GM18498 (cell line): ENCODE measurements around the gene FBXO48.
"Not testable (repeated sequence)": the region's sequence is repeated elsewhere in the genome, so short reads cannot be mapped to it uniquely, and the experiment has no call there.

Source experiments
- ATAC-seq: cut with Tn5 transposase; IDR thresholded peaks from one replicate; pipeline ENCODE4 v1.9.1; 2021; ENCODE audit warnings: mild to moderate bottlenecking, moderate library complexity; ENCODE audit not compliant: unreplicated experiment

FBXO48 gene

DNA sequence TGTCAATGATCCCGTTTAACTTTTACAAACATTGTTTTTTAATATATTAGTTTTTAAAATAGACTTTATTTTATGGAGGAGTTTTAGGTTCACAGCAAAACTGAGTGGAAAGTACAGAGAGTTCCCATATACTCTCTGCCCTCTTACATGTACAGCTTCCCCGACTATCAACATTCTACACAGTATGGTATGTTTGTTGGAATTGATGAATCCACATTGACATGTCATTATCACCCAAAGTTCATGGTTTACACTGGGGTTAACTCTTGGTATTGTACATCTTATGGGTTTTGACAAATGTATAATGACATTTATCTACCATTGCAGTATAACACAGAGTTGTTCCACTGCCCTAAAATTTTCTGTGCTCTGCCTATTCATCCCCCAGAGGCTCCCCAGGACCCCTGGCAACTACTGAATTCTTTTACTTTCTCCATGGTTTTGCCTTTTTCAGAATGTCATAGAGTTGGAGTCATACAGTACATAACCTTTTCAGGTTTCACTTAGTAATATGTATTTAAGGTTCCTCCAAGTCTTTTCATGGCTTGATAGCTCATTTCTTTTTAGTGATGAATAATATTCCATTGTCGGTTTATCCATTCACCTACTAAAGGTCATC, 5.8 kb upstream of the FBXO48 start:
- no peak for ATAC-seq

DNA sequence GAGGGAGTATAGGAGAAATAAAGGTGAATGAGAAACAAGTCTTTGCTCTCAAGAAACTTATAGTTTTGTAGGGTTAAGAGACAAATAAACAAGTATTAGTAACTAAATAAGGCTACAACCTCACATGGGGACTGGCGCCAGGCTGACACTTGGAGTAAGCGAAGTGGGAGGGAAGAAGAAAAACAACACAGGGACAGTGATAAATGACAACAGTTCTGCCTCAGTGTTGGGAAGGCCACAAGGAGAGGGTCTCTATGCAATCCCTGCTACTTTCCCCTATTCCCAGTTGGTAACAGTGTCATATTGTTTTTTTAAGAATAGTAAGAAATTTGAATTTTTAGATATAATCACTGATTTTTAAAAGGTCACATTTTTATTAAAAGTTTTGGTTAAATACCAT, 4.3 kb upstream of the FBXO48 start:
- ATAC-seq: no peak

DNA sequence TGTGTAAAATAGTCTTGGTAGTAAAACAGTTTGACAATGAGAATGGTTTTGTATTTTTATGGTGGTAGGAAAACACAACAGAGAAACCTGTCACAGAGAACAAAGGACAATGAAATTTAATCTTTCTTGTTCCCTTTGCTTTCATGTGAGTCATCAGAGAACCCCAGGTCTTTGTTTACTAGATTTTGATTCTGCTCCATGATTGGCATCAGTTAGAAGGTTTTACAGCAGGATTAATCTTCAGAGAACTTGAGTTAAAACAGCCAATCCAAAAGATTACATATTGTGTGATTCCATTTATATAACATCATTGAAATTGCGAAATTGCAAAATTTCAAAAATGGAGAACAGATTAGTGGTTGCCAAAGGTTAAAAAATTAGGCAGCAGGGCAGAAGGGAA, 2.8 kb upstream of the FBXO48 start:
- no peak for ATAC-seq

DNA sequence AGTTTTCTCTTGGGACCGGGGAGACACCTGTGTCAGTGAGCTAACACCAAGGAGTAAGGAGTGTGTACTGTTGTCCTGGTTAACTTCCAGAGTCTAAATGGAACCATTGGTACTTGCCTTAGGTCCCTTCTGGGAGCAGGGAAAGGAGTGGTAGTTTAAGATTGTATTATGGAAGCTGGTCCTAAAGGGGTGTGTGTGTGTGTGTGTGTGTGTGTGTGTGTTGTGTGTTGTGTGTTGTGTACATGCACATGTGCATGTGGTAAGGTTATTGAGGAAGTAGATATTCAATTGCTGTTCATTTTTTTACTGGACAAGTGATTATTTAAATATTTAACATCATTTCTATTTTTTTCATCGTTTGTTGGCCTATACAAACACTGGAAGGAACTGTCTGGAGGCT, 1.7 kb upstream of the FBXO48 start:
- no peak for ATAC-seq

DNA sequence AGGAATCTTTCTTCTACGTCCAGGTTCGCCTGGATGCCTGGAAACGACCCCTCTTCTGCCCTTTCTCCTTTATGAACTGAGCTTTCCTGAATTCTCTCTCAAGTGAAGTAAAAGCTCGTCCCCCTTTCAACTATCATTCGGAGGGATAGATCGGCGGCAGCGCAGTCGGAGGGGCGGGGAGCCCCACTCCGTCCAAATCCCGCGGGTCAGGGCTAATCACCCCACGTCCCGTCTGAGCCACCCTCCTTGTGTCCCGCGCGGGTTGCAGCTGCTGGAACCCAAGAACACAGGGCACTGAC, 367 bp downstream of the FBXO48 start:
- ATAC-seq: peak; percentile 41

DNA sequence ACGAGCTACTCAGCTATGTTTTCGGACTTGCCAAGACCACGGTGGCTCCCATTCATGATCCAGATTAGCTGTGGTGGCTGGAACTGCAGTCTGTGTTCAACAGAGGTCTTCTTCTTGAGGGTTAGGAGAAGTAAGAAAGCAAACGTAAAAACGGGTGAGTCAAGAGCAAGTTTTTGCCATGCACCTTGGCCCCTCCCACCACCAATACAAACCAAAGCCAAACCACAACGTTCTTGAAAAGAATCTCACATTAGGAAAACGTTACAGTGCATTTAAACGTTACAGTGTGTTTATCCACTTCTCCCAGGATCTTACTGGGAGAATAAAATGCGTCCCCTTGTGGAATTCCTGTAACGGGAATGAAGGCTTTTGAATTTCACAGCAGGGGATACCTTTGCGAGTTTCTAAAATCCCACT, 725 bp downstream of the FBXO48 start:
- ATAC-seq: no peak

DNA sequence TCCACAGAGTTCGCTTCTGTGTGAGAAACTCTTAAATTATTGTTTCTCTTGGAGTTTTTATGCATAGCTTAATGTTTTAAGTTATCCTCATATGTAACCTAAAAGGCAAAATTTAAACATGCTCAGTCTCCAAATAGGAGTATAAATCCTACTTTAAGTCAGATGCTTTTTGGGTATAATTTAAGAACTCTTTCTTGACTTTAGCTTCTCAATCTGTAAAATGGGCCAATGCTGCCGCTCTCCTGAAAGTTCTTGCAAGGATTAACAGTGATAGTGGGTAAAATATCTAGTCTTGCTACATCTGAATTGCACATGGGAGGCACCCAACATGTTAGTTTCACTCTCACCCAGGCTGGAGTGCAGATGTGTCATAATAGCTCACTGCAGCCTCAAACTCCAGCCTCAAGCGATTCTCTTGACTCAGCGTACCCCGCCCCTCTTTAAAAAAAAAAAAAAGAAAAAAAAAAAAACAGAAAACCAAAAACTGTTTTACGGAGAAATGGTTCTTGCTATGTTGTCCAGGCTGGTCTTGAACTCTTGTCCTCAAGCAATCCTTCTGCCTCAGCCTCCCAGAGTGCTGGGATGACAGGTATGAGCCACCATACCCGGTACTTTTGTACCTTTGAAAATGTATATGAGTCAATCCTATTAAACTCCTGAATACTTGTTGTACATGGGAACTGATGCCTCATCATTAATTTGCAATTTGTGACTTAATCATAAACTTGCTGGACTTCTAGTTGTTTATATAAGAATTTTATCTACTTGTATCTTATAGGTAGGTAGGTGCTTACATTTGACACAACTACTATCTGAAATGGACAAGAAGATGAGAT, 1.8 kb downstream of the FBXO48 start:
- ATAC-seq: no peak

DNA sequence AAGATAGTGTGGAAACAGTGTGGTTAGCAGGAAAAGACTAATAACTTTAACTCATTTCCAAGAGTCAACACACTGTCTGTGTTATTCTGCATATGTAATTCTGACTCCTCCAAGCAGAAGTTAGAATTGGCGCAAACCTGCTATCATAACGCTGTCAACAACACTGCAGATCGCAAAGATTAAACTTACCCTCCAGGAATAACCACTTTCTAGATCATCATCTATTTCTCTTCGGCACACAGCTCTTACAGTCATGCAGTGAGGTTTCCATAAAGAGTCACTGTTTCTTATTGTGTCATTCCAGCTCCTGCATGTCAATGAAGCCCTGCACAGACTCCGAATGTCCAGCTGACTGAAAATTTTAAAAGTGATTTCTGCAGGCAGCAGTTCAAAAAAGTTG, 2.4 kb downstream of the FBXO48 start:
- no peak for ATAC-seq

DNA sequence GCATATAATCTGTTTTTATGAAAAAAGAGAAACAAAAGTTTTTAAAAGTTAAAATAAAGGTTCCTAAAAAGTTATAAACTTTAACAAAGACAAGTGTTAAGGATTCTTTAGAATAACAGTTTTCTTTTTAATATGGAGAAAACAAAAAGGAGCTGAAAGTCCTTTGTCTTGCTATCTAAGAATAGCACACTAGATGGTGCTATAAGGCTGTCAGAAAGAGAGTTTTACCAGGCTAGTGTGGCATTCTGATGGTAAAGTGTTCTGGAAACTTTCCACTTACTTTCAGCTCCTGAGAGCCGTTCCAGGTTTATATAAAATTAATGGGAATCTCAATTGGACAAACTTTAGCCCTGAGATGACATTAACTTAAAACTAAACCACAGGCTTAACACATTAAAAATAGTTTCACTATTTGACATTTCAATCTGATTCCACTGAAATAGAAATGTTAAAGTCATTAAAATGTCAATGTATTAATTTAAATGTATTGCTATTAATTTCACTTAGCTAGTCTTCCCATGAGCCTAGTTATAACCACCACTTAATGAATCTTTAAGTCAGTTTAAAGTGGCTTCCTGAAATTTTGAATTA, 3.7 kb downstream of the FBXO48 start:
- no peak for ATAC-seq

DNA sequence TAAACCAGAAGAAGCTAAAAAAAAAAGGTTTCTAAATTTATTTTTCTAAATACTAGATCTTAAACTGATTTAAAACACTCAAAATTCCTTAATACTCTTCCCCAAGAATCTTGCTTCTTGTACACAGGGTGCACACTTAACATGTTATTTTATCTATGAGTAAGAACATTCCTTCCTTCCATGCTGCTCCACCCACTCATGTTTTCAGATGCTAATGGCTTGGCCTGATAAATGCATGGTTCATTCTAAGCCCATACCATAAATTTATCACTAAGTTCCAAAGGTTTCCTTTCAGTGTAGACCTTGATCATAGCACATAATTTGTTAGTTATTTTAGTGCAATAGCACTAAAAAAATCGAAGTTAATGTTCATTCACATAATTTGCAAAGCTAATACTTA, 8.1 kb downstream of the FBXO48 start:
- no peak for ATAC-seq

DNA sequence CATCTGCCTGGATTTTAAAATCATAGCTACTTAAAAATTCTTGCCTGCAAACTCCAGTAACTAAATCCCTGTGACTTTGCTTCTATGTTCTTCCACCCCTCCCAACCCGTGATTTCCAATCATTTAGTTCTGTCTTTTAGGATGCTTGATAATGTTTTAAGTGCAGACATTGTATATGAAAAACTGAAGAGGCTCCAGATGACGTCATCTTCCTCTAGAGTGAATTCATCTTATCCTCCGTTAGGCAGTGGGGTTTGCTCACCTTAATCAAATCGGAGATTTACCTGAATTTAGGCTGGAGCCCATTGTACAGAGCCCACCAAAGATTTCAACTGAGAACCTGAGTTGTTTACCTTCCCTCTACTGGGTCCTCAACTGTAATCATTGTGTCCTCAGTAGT, 10.9 kb downstream of the FBXO48 start:
- no peak for ATAC-seq

DNA sequence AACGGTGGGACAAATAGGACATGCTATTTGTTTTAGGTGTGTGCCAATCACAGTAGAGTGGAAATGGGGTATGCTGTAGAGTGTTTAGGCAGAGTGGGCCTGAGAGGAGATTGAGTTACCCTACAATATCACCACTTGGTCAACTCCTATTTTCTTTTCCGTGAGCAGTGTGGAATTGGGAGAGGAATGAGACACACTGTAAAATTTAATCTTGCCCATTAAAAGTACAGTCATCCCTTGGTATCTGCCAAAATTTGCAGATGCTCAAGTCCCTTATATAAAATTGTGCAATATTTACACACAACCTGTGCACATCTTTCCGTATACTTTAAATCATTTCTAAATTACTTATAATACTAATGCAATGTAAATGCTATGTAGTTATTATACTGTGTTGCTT, 12.4 kb downstream of the FBXO48 start:
- no peak for ATAC-seq

DNA sequence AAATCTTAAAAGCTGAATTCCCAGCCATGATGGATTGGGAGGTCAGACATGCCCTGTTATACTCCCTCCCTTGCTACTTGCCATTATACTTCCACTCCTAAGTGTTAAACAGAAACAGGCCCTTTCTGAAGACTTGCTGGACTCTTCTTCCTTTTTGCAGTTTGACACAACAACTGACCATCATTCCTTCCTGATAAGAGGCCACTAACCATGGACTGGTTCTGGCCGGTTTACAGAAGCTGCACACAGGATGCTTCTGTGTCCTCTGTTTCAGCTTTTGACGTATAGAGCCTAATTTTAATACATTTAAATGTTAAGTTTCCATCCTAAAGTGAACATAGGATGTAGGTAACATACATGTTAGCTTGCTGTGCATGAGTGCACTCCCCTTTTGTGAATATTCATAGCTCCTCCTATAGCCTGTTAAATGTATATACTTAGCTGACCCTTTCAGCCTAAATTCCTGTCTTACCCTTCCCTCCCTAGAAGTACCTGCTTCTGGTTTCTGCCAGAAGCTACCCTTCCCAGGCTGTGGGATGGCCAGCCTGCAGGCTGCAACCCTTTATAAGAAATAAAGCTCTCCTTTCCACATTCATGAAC, 13.2 kb downstream of the FBXO48 start:
- no peak for ATAC-seq

DNA sequence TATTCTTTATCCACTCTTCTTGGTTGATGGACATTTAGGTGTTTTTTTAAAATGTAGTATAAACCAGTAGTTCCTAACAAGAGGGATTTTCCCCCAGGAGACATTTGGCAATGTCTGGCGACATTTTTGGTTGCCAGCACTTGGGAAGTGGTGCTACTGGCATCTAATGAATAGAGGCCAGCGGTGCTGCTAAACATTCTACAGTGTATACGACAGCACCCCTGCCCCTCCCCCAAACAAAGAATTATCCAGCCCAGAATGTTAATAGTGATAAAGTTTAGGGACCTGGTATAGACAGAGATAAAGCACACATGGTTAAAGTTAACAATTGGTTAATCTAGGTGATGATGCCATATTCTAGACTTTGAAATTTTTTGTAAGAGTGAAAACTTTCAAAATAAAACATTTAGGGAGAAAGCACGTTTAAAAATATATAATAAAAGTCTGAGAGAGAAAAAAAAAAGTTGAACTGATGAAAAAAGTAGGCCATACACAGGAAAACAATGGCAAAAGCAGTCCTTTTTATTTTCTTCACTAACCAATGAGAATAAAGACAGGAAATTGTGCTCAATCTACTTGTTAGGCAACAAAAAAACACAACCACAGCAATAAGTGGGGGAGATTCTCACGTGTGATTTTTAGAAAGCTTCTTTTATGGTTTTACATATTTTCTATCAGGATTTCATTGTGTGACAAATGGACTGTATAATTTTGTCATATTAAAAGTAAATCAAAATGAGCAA, 14.8 kb downstream of the FBXO48 start:
- no peak for ATAC-seq

DNA sequence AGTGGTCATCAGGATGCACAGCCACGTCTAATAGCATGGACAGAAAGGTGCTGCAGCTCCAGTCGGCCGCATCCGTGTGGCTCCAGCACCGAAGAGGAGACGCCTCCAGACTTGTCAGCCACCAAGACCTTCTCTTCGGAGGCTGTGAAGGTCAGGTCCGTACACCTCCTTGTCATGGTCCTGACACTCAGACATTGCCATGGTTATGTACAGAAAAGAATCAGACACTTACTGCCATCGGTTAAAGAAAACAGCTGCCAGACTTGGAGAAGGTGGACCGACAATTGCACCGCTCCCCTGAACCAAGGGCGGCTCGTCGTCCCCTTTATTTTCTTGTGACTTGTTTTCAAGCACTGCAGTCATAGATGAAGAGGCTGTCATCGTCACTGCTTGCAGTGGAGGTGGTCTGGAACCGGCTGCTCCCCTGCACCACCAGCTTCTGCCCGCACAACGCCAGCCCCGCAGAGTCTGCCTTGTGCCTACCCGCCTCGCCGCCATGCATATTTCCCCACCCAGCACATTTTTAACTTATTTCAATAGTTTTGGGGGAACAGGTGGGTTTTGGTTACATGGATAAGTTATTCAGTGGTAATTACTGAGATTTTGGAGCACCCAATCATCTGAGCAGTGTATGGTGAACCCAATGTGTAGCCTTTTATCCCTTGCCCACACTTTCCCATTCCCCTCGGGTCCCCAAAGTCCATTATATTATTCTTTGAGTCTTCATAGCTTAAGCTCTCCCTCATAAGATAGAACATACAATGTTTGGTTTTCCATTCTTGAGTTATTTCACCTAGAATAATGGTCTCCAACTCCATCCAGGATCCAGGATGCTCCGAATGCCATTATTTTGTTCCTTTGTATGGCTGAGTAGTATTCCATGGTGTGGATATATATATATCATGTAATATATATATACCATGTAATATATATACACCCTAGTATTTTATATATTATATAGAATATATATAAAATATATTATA, 18.1 kb downstream of the FBXO48 start:
- no peak for ATAC-seq

DNA sequence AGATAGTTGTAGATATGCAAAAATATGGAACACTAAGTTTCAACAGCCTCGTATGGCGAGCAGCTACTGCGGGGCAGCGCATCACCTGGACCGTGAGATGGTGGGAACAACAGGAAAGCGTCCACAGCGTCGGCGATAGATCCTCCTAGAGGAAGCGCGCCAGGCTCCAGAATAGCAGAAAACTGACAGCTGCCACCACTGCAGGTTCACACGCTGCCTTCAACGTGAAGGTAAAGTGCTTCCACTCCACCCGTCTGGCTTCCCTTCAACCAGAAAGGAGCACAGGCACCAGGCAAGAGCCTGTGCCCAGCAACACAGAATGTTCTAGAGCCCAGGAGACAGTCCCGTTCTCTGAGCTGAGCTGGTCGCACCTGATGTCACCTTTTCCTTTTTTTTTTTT, 20.0 kb downstream of the FBXO48 start:
- ATAC-seq: no peak

DNA sequence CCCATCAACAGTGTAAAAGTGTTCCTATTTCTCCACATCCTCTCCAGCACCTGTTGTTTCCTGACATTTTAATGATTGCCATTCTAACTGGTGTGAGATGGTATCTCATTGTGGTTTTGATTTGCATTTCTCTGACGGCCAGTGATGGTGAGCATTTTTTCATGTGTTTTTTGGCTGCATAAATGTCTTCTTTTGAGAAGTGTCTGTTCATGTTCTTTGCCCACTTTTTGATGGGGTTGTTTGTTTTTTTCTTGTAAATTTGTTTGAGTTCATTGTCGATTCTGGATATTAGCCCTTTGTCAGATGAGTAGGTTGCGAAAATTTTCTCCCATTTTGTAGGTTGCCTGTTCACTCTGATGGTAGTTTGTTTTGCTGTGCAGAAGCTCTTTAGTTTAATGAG, 20.7 kb downstream of the FBXO48 start:
- ATAC-seq: not testable (repeated sequence)

DNA sequence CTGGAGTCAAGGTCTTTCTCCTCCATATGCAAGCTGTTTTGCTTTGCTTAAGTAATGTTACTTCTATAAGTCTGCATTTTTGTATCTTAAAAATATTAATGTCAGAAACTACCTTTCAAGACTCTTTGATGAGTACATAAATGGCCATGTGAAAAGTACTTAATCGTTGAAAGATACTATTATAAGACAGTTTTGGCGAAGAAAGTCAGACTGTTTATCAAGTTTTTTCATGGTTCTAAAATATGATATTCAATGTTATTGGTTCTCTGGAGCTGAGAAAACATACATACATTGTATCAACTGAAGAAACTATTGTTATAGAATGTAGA, 25.1 kb downstream of the FBXO48 start:
- ATAC-seq: no peak

DNA sequence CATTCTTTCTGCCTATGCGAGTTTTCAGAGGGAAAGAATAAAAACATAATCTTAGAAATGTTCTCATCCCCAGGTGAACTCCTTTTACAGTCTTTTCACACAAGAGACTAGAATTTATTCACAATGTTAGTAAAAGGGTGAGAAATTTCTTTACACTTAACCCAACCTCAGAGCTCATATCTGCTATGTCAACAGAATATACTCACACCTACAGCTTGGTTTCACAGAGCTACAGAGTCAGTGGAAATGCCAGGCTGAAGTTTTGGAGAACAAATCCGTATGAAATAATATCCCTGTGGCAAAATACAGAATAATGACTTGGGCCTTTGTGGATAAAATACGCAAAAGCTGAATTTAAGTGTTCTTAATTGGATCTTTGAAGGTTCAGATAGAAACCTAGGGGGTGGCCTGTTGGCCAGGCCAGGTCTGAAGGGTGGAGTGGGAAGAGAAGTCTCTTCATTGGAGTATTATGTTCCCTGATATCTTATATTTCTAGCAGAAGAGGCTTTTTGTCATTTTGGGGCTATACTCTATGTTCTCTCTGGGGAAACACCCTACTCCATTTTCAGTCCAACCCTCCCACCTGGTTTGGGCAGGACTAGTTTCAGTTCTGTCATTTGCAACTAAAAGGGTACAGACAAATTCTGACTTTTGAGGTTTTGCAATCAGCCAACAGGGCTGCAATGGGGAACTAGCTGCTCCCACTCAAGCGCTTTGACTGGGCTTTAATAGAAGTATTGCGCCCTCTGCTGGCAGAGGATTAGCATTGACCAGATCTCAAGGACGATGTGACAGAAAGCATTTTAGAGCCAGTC, 25.7 kb downstream of the FBXO48 start:
- peak; percentile 97 for ATAC-seq
